DOHH2 (cell line): Measurements from ENCODE around the gene KBTBD4.
A peak's percentile ranks its signal among the peaks of the same experiment; 100 is the strongest.
"Not testable (repeated sequence)": the region's sequence is repeated elsewhere in the genome, so short reads cannot be mapped to it uniquely, and the experiment has no call there.

ENCODE experiments used
- H3F3A ChIP-seq: fragments of 200-600 bp; sonication (generic), shearing (Covaris generic); 2 replicates; pipeline ENCODE4 v1.6.0; 2016; ENCODE audit warnings: antibody characterized with exemption, mild to moderate bottlenecking; ENCODE audit not compliant: control insufficient read depth, insufficient read depth
- H3K27ac ChIP-seq: fragments of 200-600 bp; sonication (generic); 2 replicates; pipeline ENCODE4 v1.5.1; 2014; ENCODE audit warnings: low read depth, mild to moderate bottlenecking, low read length, moderate library complexity
- H3K27me3 ChIP-seq: fragments of 200-600 bp; sonication (generic); 2 replicates; pipeline ENCODE4 v1.6.1; 2014; ENCODE audit warnings: mild to moderate bottlenecking, low read length, mixed read lengths; ENCODE audit not compliant: control insufficient read depth
- H3K36me3 ChIP-seq: fragments of 200-600 bp; sonication (generic); 2 replicates; pipeline ENCODE4 v1.6.1; 2014; ENCODE audit warnings: mild to moderate bottlenecking, low read length, moderate library complexity, mixed read lengths; ENCODE audit not compliant: control insufficient read depth
- H3K4me1 ChIP-seq: fragments of 200-600 bp; sonication (generic); 2 replicates; pipeline ENCODE4 v1.6.1; 2014; ENCODE audit warnings: mild to moderate bottlenecking, low read length, mixed read lengths; ENCODE audit not compliant: control insufficient read depth
- H3K4me2 ChIP-seq: fragments of 200-600 bp; sonication (generic); 2 replicates; pipeline ENCODE4 v1.6.0; 2014; ENCODE audit warnings: mild to moderate bottlenecking, low read length, moderate library complexity
- H3K4me3 ChIP-seq: fragments of 200-600 bp; sonication (generic); 2 replicates; pipeline ENCODE4 v1.5.1; 2014; ENCODE audit warnings: mild to moderate bottlenecking, low read length, mixed read lengths
- H3K79me2 ChIP-seq: fragments of 200-600 bp; sonication (generic); 2 replicates; pipeline ENCODE4 v1.6.1; 2014; ENCODE audit warnings: mild to moderate bottlenecking, low read length, mixed read lengths; ENCODE audit not compliant: control insufficient read depth
- H3K9me2 ChIP-seq: fragments of 200-600 bp; sonication (generic); replicated peaks from 2 replicates; pipeline ENCODE4 v1.6.1; 2014; ENCODE audit warnings: mild to moderate bottlenecking, low read length, mixed read lengths; ENCODE audit not compliant: control insufficient read depth
- H3K9me3 ChIP-seq: fragments of 200-600 bp; sonication (generic); 2 replicates; pipeline ENCODE4 v1.6.1; 2014; ENCODE audit warnings: antibody characterized with exemption, low read length, mixed read lengths; ENCODE audit not compliant: control insufficient read depth, insufficient read depth
- H4K20me1 ChIP-seq: fragments of 200-600 bp; sonication (generic); 2 replicates; pipeline ENCODE4 v1.6.0; 2014; ENCODE audit warnings: low read depth, mild to moderate bottlenecking, antibody characterized with exemption, low read length, moderate library complexity; ENCODE audit not compliant: control insufficient read depth, insufficient read depth
- CTCF ChIP-seq: fragments of 200-600 bp; sonication (generic); IDR thresholded peaks from one replicate; pipeline ENCODE4 v1.5.1; 2014; ENCODE audit warnings: antibody characterized with exemption, mild to moderate bottlenecking, low read depth, low read length; ENCODE audit not compliant: poor library complexity, severe bottlenecking
- EZH2phosphoT487 ChIP-seq: fragments of 200-600 bp; sonication (generic); IDR thresholded peaks from 2 replicates; pipeline ENCODE4 v1.6.1; 2017; ENCODE audit warnings: borderline replicate concordance, mild to moderate bottlenecking, antibody characterized with exemption, low read length, moderate library complexity, mixed read lengths

The KBTBD4 gene

DNA sequence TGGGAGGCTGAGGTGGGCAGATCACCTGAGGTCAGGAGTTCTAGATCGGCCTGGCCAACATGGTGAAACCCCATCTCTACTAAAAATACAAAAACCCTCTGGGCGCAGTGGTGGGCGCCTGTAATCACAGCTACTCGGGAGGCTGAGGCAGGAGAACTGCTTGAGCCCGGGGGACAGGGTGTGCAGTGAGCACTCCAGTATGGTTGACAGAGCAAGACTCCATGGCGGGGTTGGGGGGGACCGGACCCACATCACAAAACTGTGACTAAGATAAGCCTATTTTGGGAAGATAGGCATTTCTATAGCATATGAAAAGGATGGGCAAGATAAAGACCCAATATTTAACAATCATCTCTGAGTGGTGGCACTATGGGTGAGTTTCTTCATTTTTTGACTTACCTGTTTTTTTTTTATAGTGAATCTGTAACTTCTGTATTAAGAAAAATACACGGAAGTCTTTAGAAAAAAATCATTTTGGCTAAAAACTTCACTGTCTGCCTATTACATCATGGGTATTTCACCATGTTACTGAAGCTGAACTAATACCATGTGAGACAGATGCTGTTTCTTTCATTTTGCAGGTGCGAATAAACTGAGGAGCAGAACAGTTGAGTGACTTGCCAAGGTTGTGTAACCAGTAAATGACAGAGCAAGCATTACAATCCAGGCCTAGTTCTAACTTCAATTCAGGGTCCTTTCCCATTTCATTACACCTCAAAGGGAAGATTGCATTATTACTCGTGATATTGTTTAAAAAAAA, 28.3 kb downstream of the KBTBD4 start:
- Histone ChIP-seq H3K27me3 (no peaks in the 10 kb centered on the region), H3K79me2 (peaks cover 80% of the 10 kb centered on the region), H3K27ac (0 out of 2 replicates have a peak overlapping the region, but pooled peaks have one; percentile 18), H3K9me2 (no peaks in the 10 kb centered on the region), H3K4me3 (peak overlapping the region; percentile 94), H3K9me3 (no peaks in the 10 kb centered on the region), H4K20me1 (peaks cover 24% of the 10 kb centered on the region), H3K4me2 (peak overlapping the region; percentile 100), H3K36me3 (peaks cover 58% of the 10 kb centered on the region), H3K4me1 (peaks cover 26% of the 10 kb centered on the region), H3F3A (peaks cover 7% of the 10 kb centered on the region; the same call in 1 of the 2 replicates)
- TF ChIP-seq CTCF: no peak
- no peak for TF ChIP-seq EZH2phosphoT487

GRCh38 chr11:47546274-47546673, 32.5 kb downstream of the KBTBD4 start:
- H3K9me2 ChIP-seq, H3K9me3 ChIP-seq, H3K27me3 ChIP-seq, H3K27ac ChIP-seq, H3K4me3 ChIP-seq, H3K4me2 ChIP-seq, H3F3A ChIP-seq: not testable (repeated sequence)
- Histone ChIP-seq H3K4me1 (peaks cover 35% of the 10 kb centered on the region), H4K20me1 (peaks cover 41% of the 10 kb centered on the region), H3K36me3 (peaks cover 58% of the 10 kb centered on the region), H3K79me2 (peaks cover 100% of the 10 kb centered on the region)

DNA sequence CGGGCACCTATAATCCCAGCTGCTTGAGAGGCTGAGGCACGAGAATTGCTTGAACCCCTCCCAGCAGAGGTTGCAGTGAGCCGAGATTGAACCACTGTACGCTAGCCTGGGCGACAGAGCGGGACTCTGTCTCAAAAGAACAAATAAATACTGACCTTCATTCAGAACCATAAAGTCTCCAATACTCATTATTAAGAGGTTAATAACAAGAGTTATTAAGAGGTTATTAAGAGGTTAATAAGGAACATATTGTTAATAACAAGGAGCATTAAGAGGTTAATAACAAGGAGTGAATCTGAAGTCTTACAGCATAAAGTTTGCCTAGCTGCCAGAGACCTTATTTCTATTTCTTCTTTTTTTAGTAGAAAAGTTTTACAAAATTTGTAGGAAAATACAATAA, 33.5 kb downstream of the KBTBD4 start:
- Histone ChIP-seq H4K20me1 (peaks cover 31% of the 10 kb centered on the region), H3K27me3 (no peaks in the 10 kb centered on the region), H3K4me2 (no peak overlapping the region), H3K9me2 (no peaks in the 10 kb centered on the region), H3K4me1 (peaks cover 26% of the 10 kb centered on the region), H3K4me3 (no peak overlapping the region), H3F3A (no peaks in the 10 kb centered on the region), H3K36me3 (peaks cover 50% of the 10 kb centered on the region), H3K79me2 (peaks cover 100% of the 10 kb centered on the region), H3K27ac (no peak overlapping the region), H3K9me3 (no peaks in the 10 kb centered on the region)
- TF ChIP-seq EZH2phosphoT487 (no peak), CTCF (no peak)

GRCh38 chr11:47541070-47541469, 37.7 kb downstream of the KBTBD4 start:
- Histone ChIP-seq H3K9me3 (no peaks in the 10 kb centered on the region), H3K4me1 (peaks cover 48% of the 10 kb centered on the region), H3K27me3 (no peaks in the 10 kb centered on the region), H3F3A (no peaks in the 10 kb centered on the region; the same call in 1 of the 2 replicates), H4K20me1 (peaks cover 29% of the 10 kb centered on the region), H3K9me2 (no peaks in the 10 kb centered on the region), H3K4me2 (no peak overlapping the region), H3K36me3 (peaks cover 36% of the 10 kb centered on the region), H3K27ac (no peak overlapping the region), H3K4me3 (no peak overlapping the region), H3K79me2 (peaks cover 100% of the 10 kb centered on the region)
- TF ChIP-seq CTCF (no peak), EZH2phosphoT487 (no peak)
